ENCODE measurements around the gene CDH2. TPM values are rescaled to one million over a fixed set of nuclear protein-coding genes. Genes with fewer than 3 reads are reported as not detected.

The CDH2 gene
- polyA plus RNA-seq, 3 donors, result 0.15 to 1.1 (median 0.83) TPM

GRCh38 chr18:28147674-28148171, 29.2 kb downstream of the CDH2 start:
- 34 to 40% (median 40%) methylated on average over 5 of the region's 5 CpGs for WGBS, 3 donors

GRCh38 chr18:28143725-28144124, 33.2 kb downstream of the CDH2 start:
- 30 to 62% (median 60%) methylated on average over 2 of the region's 2 CpGs for WGBS, 3 donors

More at GRCh38 chr18:28147674-28148171, 29.2 kb downstream of the CDH2 start:
- no peak overlapping the region for H3K27ac ChIP-seq (ENCODE audit: low read depth, low read length)

GRCh38 chr18:28138816-28139215, 38.1 kb downstream of the CDH2 start:
- no peak overlapping the region for H3K27ac ChIP-seq (ENCODE audit: low read depth, low read length)
- 77 to 85% (median 84%) methylated on average over 3 of the region's 3 CpGs for WGBS, 3 donors

More at GRCh38 chr18:28143725-28144124, 33.2 kb downstream of the CDH2 start:
- no peak overlapping the region for H3K27ac ChIP-seq (ENCODE audit: low read depth, low read length)

GRCh38 chr18:28136071-28136470, 40.9 kb downstream of the CDH2 start:
- H3K27ac ChIP-seq (ENCODE audit: low read depth, low read length), result no peak overlapping the region
- WGBS, 3 donors, result 36 to 59% (median 49%) methylated on average over 4 of the region's 4 CpGs

GRCh38 chr18:28134774-28135173, 42.2 kb downstream of the CDH2 start:
- WGBS, 3 donors, result 87 to 95% (median 92%) methylated on average over 7 of the region's 7 CpGs
- H3K27ac ChIP-seq (ENCODE audit: low read depth, low read length), result no peak overlapping the region

GRCh38 chr18:28132084-28132483, 44.8 kb downstream of the CDH2 start:
- 79 to 85% (median 83%) methylated on average over 5 of the region's 5 CpGs for WGBS, 3 donors
- no peak overlapping the region for H3K27ac ChIP-seq (ENCODE audit: low read depth, low read length)

GRCh38 chr18:28128659-28128980, 48.3 kb downstream of the CDH2 start:
- 76 to 92% (median 90%) methylated on average over 3 of the region's 3 CpGs for WGBS, 3 donors
- no peak overlapping the region for H3K27ac ChIP-seq (ENCODE audit: low read depth, low read length)

GRCh38 chr18:28127763-28128658, 48.9 kb downstream of the CDH2 start:
- H3K27ac ChIP-seq (ENCODE audit: low read depth, low read length), result no peak overlapping the region
- 72 to 88% (median 80%) methylated on average over 5 of the region's 5 CpGs for WGBS, 3 donors

- 90 to 92% (median 91%) methylated on average over 6 of the region's 6 CpGs for WGBS, 3 donors
- H3K27ac ChIP-seq (ENCODE audit: low read depth, low read length), result no peak overlapping the region
These were observed 49.7 kb downstream of the CDH2 start for GRCh38 chr18:28127228-28127627.

- H3K27ac ChIP-seq (ENCODE audit: low read depth, low read length), result no peak overlapping the region
- WGBS, 3 donors, result 90 to 97% (median 93%) methylated on average over 5 of the region's 5 CpGs
These were observed 50.2 kb downstream of the CDH2 start for GRCh38 chr18:28126768-28127167.

GRCh38 chr18:28125051-28125450, 51.9 kb downstream of the CDH2 start:
- 77 to 81% (median 80%) methylated on average over 3 of the region's 3 CpGs for WGBS, 3 donors
- no peak overlapping the region for H3K27ac ChIP-seq (ENCODE audit: low read depth, low read length)

GRCh38 chr18:28124131-28125029, 52.5 kb downstream of the CDH2 start:
- WGBS, 3 donors, result 57 to 69% (median 61%) methylated on average over 4 of the region's 4 CpGs
- H3K27ac ChIP-seq (ENCODE audit: low read depth, low read length), result no peak overlapping the region

GRCh38 chr18:28123401-28124030, 53.4 kb downstream of the CDH2 start:
- no peak overlapping the region for H3K27ac ChIP-seq (ENCODE audit: low read depth, low read length)
- WGBS, 3 donors, result 38 to 68% (median 64%) methylated on average over 3 of the region's 3 CpGs

GRCh38 chr18:28120828-28121515, 56.0 kb downstream of the CDH2 start:
- 64 to 93% (median 92%) methylated on average over 2 of the region's 2 CpGs for WGBS, 3 donors

GRCh38 chr18:28116461-28116860, 60.5 kb downstream of the CDH2 start:
- 31 to 85% (median 75%) methylated on average over 1 of the region's 1 CpG for WGBS, 3 donors
- H3K27ac ChIP-seq (ENCODE audit: low read depth, low read length), result no peak overlapping the region

More at GRCh38 chr18:28120828-28121515, 56.0 kb downstream of the CDH2 start:
- H3K27ac ChIP-seq (ENCODE audit: low read depth, low read length), result no peak overlapping the region

GRCh38 chr18:28115149-28115550, 61.8 kb downstream of the CDH2 start:
- no peak overlapping the region for H3K27ac ChIP-seq (ENCODE audit: low read depth, low read length)
- 90 to 97% (median 90%) methylated on average over 2 of the region's 2 CpGs for WGBS, 3 donors

- no peak overlapping the region for H3K27ac ChIP-seq (ENCODE audit: low read depth, low read length)
- 47 to 66% (median 63%) methylated on average over 3 of the region's 3 CpGs for WGBS, 3 donors
These were observed 62.5 kb downstream of the CDH2 start for GRCh38 chr18:28114472-28114871.
